HG03439 (cell line): Measurements from ENCODE around the gene ELFN1.

Experiments used
- ATAC-seq: cut with Tn5 transposase; IDR thresholded peaks from one replicate; pipeline ENCODE4 v1.9.1; 2021; ENCODE audit warnings: mild to moderate bottlenecking, moderate library complexity; ENCODE audit not compliant: unreplicated experiment

The ELFN1 gene

DNA sequence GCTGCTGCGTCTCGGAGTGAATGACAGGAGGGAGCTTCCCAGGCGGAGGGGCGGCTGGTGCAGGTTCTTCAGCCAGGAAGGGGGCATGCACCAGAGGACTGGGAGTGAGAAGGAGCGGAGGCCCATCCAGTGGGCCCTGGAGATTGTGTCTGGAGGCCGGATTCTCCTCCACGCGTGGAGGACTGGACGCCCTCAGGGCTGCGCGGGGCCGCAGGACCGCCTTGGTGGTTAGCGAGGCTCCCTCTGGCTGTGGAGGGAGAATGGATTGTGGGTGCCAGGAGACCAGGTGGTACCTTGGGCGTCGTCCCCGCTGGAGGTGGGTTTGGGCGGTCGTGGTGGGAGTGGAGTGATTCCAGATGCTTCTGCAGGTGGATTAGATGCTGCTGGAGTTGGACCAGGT, 68.9 kb downstream of the ELFN1 start:
- ATAC-seq: no peak

DNA sequence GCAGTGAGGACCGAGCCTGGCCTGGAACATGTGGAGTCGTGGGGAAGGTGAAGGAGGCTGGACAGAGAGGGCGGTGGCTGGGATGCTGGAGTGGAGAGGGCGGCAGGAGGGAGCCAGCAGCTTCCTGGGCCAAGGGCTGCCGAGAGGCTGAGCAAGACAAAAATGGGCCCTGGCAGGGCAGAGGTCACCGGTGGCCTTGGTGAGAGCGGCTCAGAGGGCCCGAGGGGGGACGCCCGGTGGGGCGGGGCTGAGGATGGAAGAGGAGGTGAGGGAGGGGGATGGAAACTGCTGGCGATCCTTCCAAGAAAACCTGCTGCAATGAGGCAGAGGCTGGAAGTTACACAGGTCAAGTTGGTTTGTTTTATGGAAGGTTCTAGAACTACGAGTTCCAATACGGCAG, 69.5 kb downstream of the ELFN1 start:
- ATAC-seq: no peak

DNA sequence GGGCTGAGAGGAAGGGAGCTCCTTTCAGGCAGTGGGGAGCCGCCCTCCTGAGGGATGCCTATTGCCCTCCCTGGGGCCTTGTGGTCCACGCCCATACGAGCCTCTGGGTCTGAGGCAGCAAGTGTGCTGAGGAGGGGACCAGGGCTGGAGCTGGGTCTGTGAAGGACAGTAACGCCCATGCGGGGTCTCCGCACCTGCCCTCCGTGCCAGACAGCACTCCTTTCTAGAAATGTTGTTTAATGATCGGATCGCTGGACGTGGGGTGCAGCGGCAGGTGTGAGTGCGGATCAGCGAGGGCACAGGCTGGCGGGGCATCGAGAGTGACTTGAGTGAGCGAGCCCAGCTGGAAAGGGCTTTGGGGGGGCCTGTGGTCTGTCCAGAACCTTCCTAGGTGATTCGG, 70.1 kb downstream of the ELFN1 start:
- ATAC-seq: no peak

DNA sequence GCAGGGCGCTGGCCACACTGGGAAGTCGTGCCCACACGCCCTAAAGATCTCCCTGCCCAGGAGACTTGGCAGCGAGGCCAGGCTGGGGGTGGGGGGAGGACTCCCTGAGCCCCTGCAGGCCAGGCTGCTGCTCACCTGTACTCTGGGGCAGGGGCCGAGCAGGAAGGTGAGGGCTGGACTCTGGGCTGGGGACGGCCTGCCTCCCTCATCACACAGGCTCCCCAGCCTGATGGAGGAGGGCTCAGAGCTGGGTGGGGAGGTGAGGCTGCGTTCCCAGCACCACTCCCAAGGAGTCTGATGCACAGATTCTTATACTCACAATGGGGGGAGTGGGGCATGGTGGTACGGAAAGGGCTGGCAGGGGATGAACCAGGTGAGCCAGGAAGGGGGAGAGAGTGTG, 71.2 kb downstream of the ELFN1 start:
- no peak for ATAC-seq

DNA sequence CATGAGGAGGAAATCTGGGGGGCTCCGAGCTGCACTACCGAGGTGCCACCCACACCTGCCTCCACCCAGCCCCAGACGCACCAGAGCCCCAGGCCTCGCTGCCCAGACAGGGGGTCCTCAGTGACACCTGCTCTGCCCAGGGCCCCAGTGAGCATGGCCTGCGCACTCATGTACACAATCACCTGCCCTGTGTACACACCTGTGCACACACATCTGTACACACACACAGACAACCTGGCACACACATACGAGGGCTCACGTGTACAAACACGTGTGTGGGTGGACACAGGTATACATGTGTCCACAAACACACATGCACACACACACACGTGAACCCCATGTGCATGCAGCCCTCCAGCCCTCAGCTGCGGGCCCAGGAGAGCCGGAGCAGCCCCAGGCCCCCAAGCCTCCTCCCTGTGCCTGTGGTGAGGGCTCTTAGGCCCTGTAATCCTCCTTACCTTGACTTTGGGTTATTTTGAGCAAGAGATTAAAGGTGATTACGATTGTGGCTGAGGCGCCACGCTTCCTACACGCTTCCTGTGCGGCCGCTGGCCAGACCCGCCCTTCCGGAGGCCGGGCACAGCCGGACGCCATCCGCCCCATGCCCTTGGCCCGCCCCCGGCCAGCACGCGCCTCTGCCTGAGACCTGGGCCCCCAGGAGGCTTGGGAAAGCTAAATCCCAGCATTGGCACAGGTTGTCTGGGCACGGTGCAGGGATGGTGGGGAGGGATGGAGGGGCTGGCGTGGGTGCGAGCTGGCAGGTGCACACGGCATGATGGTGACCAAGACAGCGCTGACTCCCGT, 71.9 kb downstream of the ELFN1 start:
- ATAC-seq: no peak

DNA sequence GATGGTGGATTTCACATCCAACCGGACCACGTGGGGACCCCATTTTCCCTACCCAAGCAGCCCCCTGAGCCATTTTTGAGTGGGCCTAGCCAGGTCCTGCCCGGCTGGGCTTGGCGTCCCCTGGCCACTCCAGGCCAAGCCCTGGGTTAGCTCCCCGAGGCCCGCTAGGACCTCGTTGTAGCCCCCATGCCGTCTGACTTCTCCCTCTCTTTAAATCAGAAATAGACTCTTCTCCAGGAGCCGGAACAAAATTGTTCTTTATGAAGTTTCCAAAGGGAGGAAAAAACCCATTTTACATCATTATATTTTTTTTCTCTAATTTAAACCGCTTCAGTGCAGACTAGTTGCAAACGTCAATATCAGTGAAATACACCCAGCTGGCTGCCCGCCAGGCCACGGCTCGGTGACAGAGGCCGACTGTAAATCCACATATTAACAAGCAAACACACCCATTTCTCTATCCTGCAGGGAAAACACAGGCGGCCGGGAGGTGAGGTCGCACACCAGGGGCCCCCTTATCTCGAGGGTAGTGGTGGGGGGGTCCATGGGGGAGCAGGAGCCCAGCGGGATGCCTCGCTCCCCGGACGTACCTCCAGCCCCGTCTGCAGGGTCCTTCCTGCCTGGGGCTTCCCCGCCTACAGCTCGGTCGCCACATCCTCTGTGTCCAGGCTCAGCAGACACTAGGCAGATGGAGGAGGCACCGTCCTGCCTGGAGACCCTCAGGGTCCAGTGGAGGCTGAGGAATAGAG, 72.7 kb downstream of the ELFN1 start:
- ATAC-seq: no peak

DNA sequence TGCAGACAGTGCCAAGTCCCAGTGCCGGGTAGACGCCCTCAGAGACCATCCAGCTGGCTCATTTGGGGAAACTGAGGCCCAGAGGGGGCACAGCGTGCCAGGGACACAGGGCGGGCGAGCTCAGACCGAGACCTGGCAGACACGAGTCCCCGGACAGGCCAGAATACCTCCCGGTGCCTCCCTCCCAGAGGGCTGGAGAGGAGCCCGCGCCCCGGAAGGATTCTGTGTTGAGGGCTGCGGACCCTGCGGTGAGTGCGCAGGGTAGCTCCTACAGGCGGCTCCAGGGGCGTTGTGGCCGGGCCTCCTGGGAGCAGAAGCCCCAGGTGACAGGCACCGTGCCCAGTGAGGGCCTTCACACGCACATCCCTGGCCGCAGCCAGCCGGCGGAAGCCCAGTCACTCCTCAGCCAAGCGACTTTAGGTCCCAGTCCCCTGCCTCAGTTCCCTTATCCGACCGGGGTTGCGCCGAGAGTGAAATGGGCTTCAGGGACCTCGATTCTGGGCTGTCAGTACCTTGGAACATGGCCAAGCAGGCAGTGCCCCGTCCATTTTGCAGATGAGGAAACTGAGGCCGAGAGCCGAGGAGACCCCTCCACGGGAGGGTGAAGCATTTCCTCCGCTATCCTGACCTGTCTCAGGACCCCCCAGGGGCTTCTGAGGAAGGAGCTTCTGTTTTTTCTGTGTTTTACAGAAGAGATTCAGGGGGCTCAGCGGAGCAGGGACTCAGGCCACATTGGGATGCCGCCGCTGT, 73.6 kb downstream of the ELFN1 start:
- ATAC-seq: no peak

DNA sequence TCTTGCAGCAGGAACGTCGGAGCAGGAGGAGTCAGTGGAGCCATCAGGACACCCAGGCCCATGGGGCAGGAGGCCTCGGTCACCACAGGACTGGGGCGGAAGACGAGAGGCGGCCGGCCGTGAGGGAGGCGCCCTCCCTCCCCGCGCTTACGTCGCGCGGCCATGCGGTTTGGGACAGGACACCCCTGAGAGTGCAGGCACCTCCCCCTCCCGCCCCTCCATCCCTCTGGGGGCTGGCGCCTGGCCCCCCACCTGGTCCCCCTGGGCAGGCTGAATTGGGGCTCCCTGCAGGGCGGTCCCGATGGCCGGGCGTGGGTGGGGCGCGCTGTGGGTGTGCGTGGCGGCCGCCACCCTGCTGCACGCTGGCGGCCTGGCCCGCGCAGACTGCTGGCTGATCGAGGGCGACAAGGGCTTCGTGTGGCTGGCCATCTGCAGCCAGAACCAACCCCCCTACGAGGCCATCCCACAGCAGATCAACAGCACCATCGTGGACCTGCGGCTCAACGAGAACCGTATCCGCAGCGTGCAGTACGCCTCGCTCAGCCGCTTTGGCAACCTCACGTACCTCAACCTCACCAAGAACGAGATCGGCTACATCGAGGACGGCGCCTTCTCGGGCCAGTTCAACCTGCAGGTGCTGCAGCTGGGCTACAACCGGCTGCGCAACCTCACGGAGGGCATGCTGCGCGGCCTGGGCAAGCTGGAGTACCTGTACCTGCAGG, 74.4 kb downstream of the ELFN1 start:
- ATAC-seq: no peak

DNA sequence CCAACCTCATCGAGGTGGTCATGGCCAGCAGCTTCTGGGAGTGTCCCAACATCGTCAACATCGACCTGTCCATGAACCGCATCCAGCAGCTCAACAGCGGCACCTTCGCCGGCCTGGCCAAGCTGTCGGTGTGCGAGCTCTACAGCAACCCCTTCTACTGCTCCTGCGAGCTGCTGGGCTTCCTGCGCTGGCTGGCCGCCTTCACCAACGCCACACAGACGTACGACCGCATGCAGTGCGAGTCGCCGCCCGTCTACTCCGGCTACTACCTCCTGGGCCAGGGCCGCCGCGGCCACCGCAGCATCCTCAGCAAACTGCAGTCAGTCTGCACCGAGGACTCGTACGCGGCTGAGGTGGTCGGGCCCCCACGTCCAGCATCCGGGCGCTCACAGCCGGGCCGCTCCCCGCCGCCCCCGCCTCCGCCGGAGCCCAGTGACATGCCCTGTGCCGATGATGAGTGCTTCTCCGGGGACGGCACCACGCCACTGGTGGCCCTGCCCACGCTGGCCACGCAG, 75.0 kb downstream of the ELFN1 start:
- ATAC-seq: no peak

DNA sequence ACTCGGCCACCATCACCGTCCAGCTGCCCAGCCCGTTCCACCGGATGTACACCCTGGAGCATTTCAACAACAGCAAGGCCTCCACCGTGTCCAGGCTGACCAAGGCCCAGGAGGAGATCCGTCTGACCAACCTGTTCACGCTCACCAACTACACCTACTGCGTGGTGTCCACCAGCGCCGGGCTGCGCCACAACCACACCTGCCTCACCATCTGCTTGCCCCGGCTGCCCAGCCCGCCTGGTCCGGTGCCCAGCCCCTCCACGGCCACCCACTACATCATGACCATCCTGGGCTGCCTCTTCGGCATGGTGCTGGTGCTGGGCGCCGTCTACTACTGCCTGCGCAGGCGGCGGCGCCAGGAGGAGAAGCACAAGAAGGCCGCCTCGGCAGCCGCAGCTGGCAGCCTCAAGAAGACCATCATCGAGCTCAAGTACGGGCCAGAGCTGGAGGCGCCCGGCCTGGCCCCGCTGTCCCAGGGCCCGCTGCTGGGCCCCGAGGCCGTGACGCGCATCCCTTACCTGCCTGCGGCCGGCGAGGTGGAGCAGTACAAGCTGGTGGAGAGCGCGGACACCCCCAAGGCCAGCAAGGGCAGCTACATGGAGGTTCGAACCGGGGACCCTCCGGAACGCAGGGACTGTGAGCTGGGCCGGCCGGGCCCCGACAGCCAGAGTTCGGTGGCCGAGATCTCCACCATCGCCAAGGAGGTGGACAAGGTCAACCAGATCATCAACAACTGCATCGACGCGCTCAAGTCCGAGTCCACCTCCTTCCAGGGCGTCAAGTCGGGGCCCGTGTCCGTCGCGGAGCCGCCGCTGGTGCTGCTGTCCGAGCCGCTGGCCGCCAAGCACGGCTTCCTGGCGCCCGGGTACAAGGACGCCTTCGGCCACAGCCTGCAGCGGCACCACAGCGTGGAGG, 75.8 kb downstream of the ELFN1 start:
- no peak for ATAC-seq

DNA sequence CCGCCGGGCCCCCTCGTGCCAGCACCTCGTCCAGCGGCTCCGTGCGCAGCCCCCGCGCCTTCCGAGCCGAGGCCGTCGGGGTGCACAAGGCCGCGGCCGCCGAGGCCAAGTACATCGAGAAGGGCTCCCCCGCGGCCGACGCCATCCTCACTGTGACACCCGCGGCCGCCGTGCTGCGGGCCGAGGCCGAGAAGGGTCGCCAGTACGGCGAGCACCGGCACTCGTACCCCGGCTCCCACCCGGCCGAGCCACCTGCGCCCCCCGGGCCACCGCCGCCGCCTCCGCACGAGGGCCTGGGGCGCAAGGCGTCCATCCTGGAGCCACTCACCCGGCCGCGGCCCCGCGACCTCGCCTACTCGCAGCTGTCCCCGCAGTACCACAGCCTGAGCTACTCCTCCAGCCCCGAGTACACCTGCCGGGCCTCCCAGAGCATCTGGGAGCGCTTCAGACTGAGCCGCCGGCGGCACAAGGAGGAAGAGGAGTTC, 76.5 kb downstream of the ELFN1 start:
- ATAC-seq: no peak

DNA sequence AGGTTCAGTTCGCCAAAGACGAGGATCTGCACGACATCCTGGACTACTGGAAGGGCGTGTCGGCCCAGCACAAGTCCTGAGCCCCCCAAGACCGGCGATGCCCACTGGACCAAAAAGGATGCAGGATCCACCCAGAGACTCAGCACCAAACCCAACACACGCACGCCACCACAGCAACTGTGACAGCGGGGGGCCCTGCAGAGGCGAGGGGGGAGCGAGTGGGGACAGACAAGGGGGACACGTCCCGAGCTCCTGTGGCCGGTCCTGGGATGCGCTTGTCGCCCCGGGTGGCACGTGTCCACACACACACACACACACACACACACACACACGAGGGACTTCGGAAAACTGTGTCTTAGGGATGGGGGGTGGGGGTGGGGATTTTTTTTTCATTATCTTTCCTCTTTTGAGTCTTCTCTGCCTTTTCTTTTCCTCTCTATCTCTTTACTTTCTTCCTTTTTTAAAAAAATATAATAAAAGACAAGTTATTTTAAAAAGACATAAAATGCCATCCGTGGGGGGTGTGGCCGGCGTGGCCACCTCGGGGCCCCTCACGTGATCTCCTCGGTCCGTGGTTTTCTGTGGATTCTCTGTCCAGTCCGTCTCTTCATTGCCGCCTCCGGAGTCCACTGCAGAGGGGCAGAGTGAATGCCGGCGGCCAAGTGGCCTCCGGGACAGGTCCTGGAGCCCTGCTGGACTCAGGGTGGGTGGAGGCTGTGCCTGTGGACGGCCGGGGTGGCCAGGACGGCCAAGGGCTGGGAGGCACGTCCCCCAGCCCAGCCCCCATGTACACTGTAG, 77.1 kb downstream of the ELFN1 start:
- ATAC-seq: no peak

DNA sequence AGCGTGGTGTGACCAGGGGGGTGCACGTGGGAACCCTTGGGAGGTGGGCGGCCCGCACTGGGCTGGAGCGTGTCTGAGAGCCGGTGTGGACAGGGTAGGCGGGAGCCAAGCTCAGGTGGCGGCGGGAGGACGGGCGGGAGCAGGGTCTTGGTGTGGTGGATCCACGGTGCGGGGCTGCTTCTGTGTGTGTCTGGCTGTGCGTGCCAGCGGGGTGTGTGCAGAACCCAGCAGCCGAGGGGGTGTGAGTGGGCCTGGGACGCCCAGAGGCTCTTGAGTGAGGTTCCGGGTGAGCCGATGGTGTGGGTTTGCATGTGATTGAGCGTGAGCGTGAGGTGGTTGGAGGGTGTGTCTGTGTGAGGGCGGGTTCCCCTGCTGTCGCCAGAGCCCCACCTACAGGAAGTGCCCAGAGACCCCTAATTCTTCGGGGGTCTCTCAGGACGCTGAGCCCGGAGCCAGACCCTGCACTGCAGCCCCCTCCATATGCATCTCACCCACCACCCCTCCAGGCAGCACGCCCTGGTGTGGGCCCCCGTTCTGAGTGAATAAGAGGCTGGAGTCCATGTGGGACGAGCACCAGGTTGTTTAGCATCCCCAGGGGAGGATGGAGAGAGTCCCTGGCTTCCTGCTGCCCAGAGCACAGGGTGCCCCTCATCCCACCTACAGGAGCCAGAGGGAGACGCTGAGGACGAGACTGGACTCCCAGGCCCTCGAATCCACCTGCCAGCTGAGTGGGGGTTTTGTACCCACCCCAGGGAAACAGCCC, 78.2 kb downstream of the ELFN1 start:
- ATAC-seq: no peak

DNA sequence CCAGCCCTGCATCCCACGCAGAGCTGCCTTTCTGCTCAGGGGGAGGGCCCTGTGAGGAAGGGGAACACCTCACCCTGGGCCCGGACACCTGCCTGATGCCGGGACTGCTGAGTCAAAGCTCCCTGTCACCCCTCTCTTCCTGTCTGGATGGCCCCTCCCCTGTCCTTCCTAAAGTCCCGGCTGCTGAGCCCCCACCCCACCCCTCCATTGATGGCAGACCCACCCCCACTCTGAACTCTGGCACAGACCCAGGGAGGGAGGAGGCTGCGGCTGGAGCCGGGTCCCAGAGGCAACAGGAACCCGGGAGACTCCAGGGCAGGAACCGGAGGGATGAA, 78.7 kb downstream of the ELFN1 start:
- no peak for ATAC-seq

DNA sequence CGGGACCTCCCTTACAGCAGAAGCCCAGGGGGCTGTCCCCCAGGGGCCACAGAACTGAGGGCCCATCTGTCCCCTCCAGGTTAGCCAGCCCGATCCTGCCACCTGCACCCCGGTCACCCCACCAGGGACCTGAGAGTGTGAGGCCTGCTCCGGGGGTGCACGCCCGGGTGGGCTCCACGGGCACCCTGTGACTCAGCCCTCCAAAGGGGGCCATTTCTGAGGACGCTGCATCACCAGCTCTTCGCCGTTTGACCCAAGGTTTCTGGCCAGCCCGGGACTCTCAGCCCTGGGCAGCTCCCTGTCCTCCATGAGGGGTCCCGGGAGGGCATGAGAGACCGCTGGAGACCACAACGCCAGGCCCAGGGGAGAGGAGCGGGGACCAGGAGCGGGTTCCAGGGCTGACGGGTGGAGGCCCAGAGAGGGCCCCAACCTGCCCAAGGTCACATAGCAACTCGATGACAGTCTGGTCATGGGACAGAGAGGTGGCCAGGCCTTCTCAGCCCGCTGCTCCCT, 79.3 kb downstream of the ELFN1 start:
- no peak for ATAC-seq

DNA sequence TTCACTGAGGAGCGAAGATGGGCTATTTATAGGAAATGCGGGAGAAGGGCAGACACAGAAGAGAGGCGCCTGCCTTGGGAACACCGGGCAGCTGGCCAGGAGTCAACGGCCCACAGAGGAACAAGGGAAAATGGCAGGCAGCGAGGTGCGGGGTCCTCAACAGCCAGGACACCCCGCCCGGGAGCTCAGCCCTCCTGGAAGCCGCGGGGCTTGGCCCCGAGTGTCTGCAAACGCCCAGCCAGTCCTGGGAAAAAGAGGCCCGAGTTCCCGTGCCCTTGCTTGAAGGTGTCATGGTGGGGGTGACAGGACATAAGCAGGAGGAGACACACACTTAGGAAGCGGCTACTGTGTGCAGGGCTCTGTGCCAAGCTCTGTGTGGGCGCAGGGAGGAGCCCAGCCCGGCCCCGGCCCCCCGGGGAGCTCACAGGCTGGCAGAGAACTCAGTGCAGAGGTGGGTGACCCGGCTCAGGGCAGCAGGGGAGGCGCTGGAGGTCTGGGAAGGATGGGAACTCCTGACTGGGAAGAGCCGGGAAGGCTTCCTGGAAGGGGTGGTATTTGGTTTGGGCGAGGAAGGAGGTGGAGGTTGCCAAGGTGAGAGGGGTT, 79.9 kb downstream of the ELFN1 start:
- no peak for ATAC-seq

DNA sequence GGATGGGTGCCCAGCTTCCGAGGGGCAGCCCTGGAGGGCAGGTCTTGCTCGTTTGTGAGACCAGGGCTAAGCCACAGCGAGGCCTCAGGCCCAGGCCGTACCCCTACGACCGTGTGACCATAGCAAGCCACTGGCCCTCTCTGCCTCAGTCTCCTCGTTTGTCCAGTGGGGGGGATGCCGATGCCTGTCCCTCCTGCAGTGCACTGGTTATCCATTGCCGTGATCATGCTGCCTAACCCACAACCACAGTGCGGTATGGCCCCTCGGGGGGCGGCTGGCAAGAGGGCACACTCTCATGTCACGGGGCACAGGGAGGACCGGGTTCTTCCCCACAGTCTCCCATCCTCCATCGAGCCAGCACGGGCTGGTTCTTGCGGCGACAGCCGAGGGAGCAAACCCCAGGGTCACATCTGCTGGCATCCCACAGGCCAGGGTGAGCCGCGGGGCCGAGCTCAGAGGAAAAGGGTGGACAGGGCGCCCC, 80.5 kb downstream of the ELFN1 start:
- ATAC-seq: no peak
